Esophagus muscularis mucosa (tissue), 4 donors: ENCODE data around the gene USP5. TPM values are rescaled to one million over a fixed set of nuclear protein-coding genes. Genes with fewer than 3 reads are reported as not detected.
A peak's percentile ranks its signal among the peaks of the same experiment; 100 is the strongest.

ENCODE experiments used
- DNase-seq: peaks from one replicate; pipeline ENCODE4 v3.0.0-alpha.2; 2017; ENCODE audit errors: extremely low spot score
- H3K27ac ChIP-seq, 4 donors: fragments of 200-600 bp; sonication (generic); replicated peaks in 1 of 4; 1 replicate in 3 of 4; 2 replicates in 1 of 4; pipeline ENCODE4 v1.5.1; 2016 to 2019; ENCODE audit warnings: mild to moderate bottlenecking in 1 of 4
- H3K27me3 ChIP-seq, 4 donors: fragments of 200-600 bp; sonication (generic); one replicate each; pipeline versions ENCODE4 v1.5.1 to v1.6.0; 2016 to 2019
- H3K36me3 ChIP-seq, 4 donors: fragments of 200-600 bp; sonication (generic); one replicate each; pipeline ENCODE4 v1.5.1; 2016 to 2019
- H3K4me1 ChIP-seq, 4 donors: fragments of 200-600 bp; sonication (generic); one replicate each; pipeline ENCODE4 v1.5.1; 2016 to 2019
- H3K4me3 ChIP-seq, 4 donors: fragments of 200-600 bp; sonication (generic); 1 replicate in 2 of 4; 2 replicates in 2 of 4; pipeline ENCODE4 v1.5.1; 2016 to 2019; ENCODE audit warnings: mild to moderate bottlenecking in 4 of 4, moderate library complexity in 1 of 4
- H3K9me3 ChIP-seq, 4 donors: fragments of 200-600 bp; sonication (generic); 1 replicate in 3 of 4; 2 replicates in 1 of 4; pipeline ENCODE4 v1.5.1; 2016 to 2019
- CTCF ChIP-seq, 3 experiments: fragments of 200-600 bp in 2 of 3; fragments of 450-650 bp in 1 of 3; sonication (generic) in 2 of 3; IDR thresholded peaks; one replicate each; pipeline ENCODE4 v1.5.1; 2017 to 2019; ENCODE audit warnings: antibody characterized with exemption in 3 of 3, mild to moderate bottlenecking in 2 of 3, moderate library complexity in 1 of 3
- EP300 ChIP-seq: sonication (generic); formaldehyde crosslinking; IDR thresholded peaks from one replicate; pipeline ENCODE4 v1.6.1; 2017; ENCODE audit warnings: antibody characterized with exemption
- POLR2A ChIP-seq: fragments of 450-650 bp; IDR thresholded peaks from one replicate; pipeline ENCODE4 v1.6.1; 2017; ENCODE audit warnings: antibody characterized with exemption, moderate library complexity, mild to moderate bottlenecking, low read depth
- POLR2AphosphoS5 ChIP-seq, 2 donors: sonication (generic); formaldehyde crosslinking; IDR thresholded peaks; one replicate each; pipeline ENCODE4 v1.6.1; 2017; ENCODE audit warnings: antibody characterized with exemption in 2 of 2
- WGBS: methylation state at CpG from one replicate; pipeline ENCODE4 v1.1.5; 2018; 5-methylcytosine and 5-hydroxymethylcytosine counted together
- intact Hi-C: fragments of 100-400 bp; cut with DNase I; formaldehyde crosslinking; loops from one replicate; pipeline ENCODE4 v1.15.1; 2023
- total RNA-seq, 4 donors: library from RNA; depleted of rRNA; stranded (reverse); fragments of >200 nt; gene quantifications; one replicate each; pipeline versions ENCODE4 v1.1.0 to v1.2.1, GENCODE V29; 2016

Gene USP5
- total RNA-seq, 4 donors from 2014 or later: 49.8 to 68.7 (median 58.4) TPM

DNA sequence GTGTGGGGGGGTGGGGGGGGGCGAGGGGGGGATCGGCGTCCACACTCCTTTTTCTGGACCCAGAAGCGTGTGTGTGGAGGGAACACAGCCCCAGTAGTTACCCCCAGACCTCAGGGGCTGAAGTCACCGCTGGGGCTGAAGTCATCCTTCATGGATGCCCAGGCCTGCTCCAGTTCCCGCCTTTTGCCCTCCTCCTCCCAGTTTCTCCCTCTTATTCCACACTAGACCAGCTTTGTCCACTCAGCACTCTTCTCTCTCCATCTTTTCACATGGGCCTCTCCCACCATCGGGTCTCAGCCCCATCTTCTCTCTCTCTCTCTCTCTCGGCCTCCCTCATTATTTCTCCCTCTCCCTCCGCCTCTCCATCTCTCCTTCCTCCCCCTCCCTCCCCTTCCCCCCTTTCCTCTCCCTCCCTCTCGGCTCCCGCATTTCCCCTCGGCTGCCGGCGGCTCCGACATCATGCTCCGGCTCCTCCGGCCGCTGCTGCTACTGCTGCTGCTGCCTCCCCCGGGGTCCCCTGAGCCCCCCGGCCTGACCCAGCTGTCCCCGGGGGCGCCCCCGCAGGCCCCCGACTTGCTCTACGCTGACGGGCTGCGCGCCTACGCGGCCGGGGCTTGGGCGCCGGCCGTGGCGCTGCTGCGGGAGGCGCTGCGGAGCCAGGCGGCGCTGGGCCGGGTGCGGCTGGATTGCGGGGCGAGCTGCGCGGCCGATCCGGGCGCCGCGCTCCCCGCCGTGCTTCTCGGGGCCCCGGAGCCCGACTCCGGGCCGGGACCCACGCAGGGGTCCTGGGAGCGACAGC is 23.8 kb upstream of the USP5 start, which contains the start of gene P3H3:
Gene P3H3, plus strand, starts transcription at position 426 of the 799 bp plus-strand sequence. Its CDS starts 34 bp downstream, at position 460.
- peak within 1 kb of the TSS; percentile 80 to 88 (median 88) for H3K27ac ChIP-seq
- TF ChIP-seq CTCF (IDR thresholded peaks at IDR 0.05) (peak in 1 of 3 experiments; percentile 12), POLR2A (no peak), EP300 (no peak), POLR2AphosphoS5 (IDR thresholded peaks at IDR 0.05) (peak in 1 of 2 donors; percentile 42)
- H3K4me3 ChIP-seq: peak within 1 kb of the TSS; percentile 80 to 95 (median 92)
- under 1% methylated on average over 19 of the region's 60 CpGs for WGBS
- H3K27me3 ChIP-seq: peaks cover 0 to 23% (median under 1%) of the 10 kb centered on the region in 4 donors
- H3K9me3 ChIP-seq: no peaks in the 10 kb centered on the region
- H3K4me1 ChIP-seq: peaks cover 24 to 56% (median 50%) of the 10 kb centered on the region in 4 donors
- H3K36me3 ChIP-seq: peaks cover 0 to 29% (median 12%) of the 10 kb centered on the region in 4 donors
- DNase-seq: no peak
- intact Hi-C loops: loop anchor here (5.0 kb wide), 2 partner anchors 76 to 211 kb away; partner anchors contain the start of gene MLF2

DNA sequence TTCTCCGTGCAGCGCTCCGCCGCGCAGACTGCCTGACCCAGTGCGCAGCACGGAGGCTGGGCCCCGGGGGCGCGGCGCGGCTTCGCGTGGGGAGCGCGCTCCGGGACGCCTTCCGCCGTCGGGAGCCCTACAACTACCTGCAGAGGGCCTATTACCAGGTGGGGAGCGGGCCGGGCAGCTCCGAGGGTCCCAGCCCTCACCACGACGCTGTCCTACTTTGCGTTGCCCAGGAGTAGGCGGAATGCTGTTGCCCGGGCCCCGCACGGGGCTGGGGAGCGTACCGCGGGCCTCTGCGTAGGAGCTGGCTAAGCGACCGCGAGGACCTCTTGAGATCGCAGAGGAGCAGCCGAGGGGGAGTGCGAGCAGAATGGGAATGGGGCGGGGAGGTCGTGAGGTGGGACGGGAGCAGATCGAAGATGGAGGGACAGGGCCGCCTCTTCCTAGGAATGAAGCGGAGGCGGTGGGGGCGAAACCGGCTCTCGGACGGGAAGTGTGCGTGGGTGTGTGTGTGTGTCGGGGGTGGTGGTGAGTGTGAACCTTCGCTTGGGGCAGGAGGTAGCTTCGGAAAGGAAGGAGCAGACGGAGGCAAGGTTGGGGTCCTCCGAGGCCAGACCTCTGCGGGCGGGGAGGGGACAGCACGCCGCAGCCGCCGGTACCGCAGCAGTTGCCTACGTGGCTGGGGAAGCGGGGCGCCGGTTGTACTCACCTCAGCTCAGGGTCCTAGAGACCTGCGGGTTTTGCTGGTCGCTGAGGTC is 23.0 kb upstream of the USP5 start:
- 1% methylated on average over 54 of the region's 71 CpGs for WGBS

GRCh38 chr12:6829536-6830220 is 22.3 kb upstream of the USP5 start:
- Histone ChIP-seq H3K4me3 (peak overlapping the region; percentile 80 to 95 (median 92)), H3K4me1 (peaks cover 24 to 54% (median 48%) of the 10 kb centered on the region in 4 donors), H3K27me3 (peaks cover 0 to 8% (median 0%) of the 10 kb centered on the region in 4 donors), H3K9me3 (no peaks in the 10 kb centered on the region), H3K36me3 (peaks cover 0 to 44% (median 22%) of the 10 kb centered on the region in 4 donors), H3K27ac (peak overlapping the region; percentile 80 to 88 (median 88))
- TF ChIP-seq CTCF (IDR thresholded peaks at IDR 0.05) (peak in 1 of 3 experiments; percentile 6), EP300 (no peak), POLR2A (no peak), POLR2AphosphoS5 (IDR thresholded peaks at IDR 0.05) (no peak)
- intact Hi-C loops: loop anchor here (5.0 kb wide), 2 partner anchors 77 to 212 kb away; partner anchors contain the start of gene MLF2
- 32% methylated on average over 11 of the region's 19 CpGs for WGBS
- no peak for DNase-seq

More for the DNA sequence above, 23.0 kb upstream of the USP5 start:
- peaks cover 0 to 15% (median 0%) of the 10 kb centered on the region in 4 donors for H3K27me3 ChIP-seq
- intact Hi-C loops: loop anchor here (5.0 kb wide), 2 partner anchors 77 to 212 kb away; partner anchors contain the start of gene MLF2
- H3K36me3 ChIP-seq: peaks cover 0 to 37% (median 17%) of the 10 kb centered on the region in 4 donors
- H3K9me3 ChIP-seq: no peaks in the 10 kb centered on the region
- TF ChIP-seq POLR2AphosphoS5 (IDR thresholded peaks at IDR 0.05): peak; percentile 60 to 62
- TF ChIP-seq EP300: no peak
- peak overlapping the region; percentile 80 to 95 (median 92) for H3K4me3 ChIP-seq
- DNase-seq: no peak
- H3K27ac ChIP-seq: peak overlapping the region; percentile 80 to 88 (median 88)
- peaks cover 24 to 54% (median 48%) of the 10 kb centered on the region in 4 donors for H3K4me1 ChIP-seq

GRCh38 chr12:6830286-6830890 is 21.6 kb upstream of the USP5 start:
- Histone ChIP-seq H3K9me3 (no peaks in the 10 kb centered on the region), H3K4me1 (peaks cover 20 to 47% (median 43%) of the 10 kb centered on the region in 4 donors), H3K36me3 (peaks cover 0 to 49% (median 22%) of the 10 kb centered on the region in 4 donors), H3K27ac (peak overlapping the region in 3 of 4 donors; percentile 87 to 88 (median 88)), H3K27me3 (peaks cover 0 to under 1% (median 0%) of the 10 kb centered on the region in 4 donors), H3K4me3 (no peak overlapping the region)
- WGBS: 66% methylated on average over 11 of the region's 11 CpGs
- no peak for TF ChIP-seq POLR2A
- no peak for TF ChIP-seq EP300
- TF ChIP-seq POLR2AphosphoS5 (IDR thresholded peaks at IDR 0.05): no peak
- no peak for TF ChIP-seq CTCF (IDR thresholded peaks at IDR 0.05)
- intact Hi-C loops: no loop called here
- no peak for DNase-seq
